NK-92 treated with Interleukin-12 subunit alpha and Interleukin-12 subunit beta, amount 100 ng/mL, for 24 hours (cell line): Measurements from ENCODE around the gene TEX35.

Experiments
- DNase-seq: peaks from one replicate; lab custom pipeline; 2025; lab: John Stamatoyannopoulos, UW

Gene TEX35

GRCh38 chr1:178512566-178513277, at the start of gene TEX35:
TSS of gene TEX35 (plus strand) at chr1:178513109. CDS start at chr1:178513189, 80 bp downstream.
- DNase-seq = no peak

GRCh38 chr1:178464141-178464540, 48.8 kb upstream of the TEX35 start:
- DNase-seq = no peak

- DNase-seq = no peak
These were observed 48.3 kb upstream of the TEX35 start for GRCh38 chr1:178464566-178464965.

GRCh38 chr1:178465011-178465410, 47.9 kb upstream of the TEX35 start:
- no peak for DNase-seq

- no peak for DNase-seq
These were observed 45.1 kb upstream of the TEX35 start for GRCh38 chr1:178467837-178468236.

GRCh38 chr1:178470411-178470960, 42.4 kb upstream of the TEX35 start:
- no peak for DNase-seq

- no peak for DNase-seq
These were observed 40.4 kb upstream of the TEX35 start for GRCh38 chr1:178472531-178472930.

GRCh38 chr1:178477373-178477772, 35.5 kb upstream of the TEX35 start:
- DNase-seq = no peak

- no peak for DNase-seq
These were observed 35.1 kb upstream of the TEX35 start for GRCh38 chr1:178477841-178478240.

- no peak for DNase-seq
These were observed 29.5 kb upstream of the TEX35 start for GRCh38 chr1:178483251-178483957.

- no peak for DNase-seq
These were observed 28.1 kb upstream of the TEX35 start for GRCh38 chr1:178484698-178485225.

- no peak for DNase-seq
These were observed 27.3 kb upstream of the TEX35 start for GRCh38 chr1:178485541-178485981.

- no peak for DNase-seq
These were observed 26.5 kb upstream of the TEX35 start for GRCh38 chr1:178486100-178487069.

- no peak for DNase-seq
These were observed 25.8 kb upstream of the TEX35 start for GRCh38 chr1:178487070-178487615.

- no peak for DNase-seq
These were observed 24.5 kb upstream of the TEX35 start for GRCh38 chr1:178488393-178488792.

GRCh38 chr1:178489399-178489798, 23.5 kb upstream of the TEX35 start:
- no peak for DNase-seq

GRCh38 chr1:178490136-178490535, 22.8 kb upstream of the TEX35 start:
- DNase-seq = no peak

GRCh38 chr1:178490967-178491366, 21.9 kb upstream of the TEX35 start:
- no peak for DNase-seq

- no peak for DNase-seq
These were observed 21.2 kb upstream of the TEX35 start for GRCh38 chr1:178491721-178492120.

- DNase-seq = no peak
These were observed 20.6 kb upstream of the TEX35 start for GRCh38 chr1:178492341-178492740.

GRCh38 chr1:178493301-178493741, 19.6 kb upstream of the TEX35 start:
- DNase-seq = no peak
